Activated naive CD8-positive, alpha-beta T cell treated with anti-CD3 and anti-CD28 coated beads, Interleukin-2, amount 10 ng/mL, durations not matched to agents 7 days and 5 days (primary cell): ENCODE results near the gene HLCS. TPM values are rescaled to one million over a fixed set of nuclear protein-coding genes. Genes with fewer than 3 reads are reported as not detected.

Source experiments
- ATAC-seq: fragments of 150-1000 bp; cut with Tn5 transposase; one replicate; pipeline ENCODE4 v1.10.0; 2021; ENCODE audit warnings: low read depth, moderate library complexity
- POLR2A ChIA-PET: fragments of 350-600 bp; sonication (Branson Sonifier 250); formaldehyde crosslinking; loops from one replicate; lab custom pipeline; 2021; ENCODE audit warnings: antibody characterized with exemption; lab: Charles Lee
- DNase-seq: peaks from one replicate; pipeline ENCODE4 v3.0.0; 2021
- H3K27ac Mint-ChIP-seq: one replicate; pipeline ENCODE4 v1.8.0; 2022; ENCODE audit warnings: mild to moderate bottlenecking, mixed read lengths
- H3K27me3 Mint-ChIP-seq: one replicate; pipeline ENCODE4 v1.8.0; 2022; ENCODE audit warnings: mild to moderate bottlenecking, moderate library complexity, mixed read lengths
- H3K36me3 Mint-ChIP-seq: one replicate; pipeline ENCODE4 v1.8.0; 2021; ENCODE audit warnings: mild to moderate bottlenecking, mixed read lengths
- H3K4me1 Mint-ChIP-seq: one replicate; pipeline ENCODE4 v1.8.0; 2021; ENCODE audit warnings: mixed read lengths
- H3K4me3 Mint-ChIP-seq: one replicate; pipeline ENCODE4 v1.8.0; 2022; ENCODE audit warnings: mild to moderate bottlenecking, moderate library complexity, mixed read lengths
- H3K9me3 Mint-ChIP-seq: one replicate; pipeline ENCODE4 v1.8.0; 2021; ENCODE audit warnings: mixed read lengths
- total RNA-seq, 2 experiments: library from RNA; stranded (reverse); gene quantifications; one replicate each; pipeline ENCODE4 v1.2.3, GENCODE V29; 2021

HLCS gene
- total RNA-seq, 2 experiments from 2014 or later = 17.4 to 17.8 TPM

DNA sequence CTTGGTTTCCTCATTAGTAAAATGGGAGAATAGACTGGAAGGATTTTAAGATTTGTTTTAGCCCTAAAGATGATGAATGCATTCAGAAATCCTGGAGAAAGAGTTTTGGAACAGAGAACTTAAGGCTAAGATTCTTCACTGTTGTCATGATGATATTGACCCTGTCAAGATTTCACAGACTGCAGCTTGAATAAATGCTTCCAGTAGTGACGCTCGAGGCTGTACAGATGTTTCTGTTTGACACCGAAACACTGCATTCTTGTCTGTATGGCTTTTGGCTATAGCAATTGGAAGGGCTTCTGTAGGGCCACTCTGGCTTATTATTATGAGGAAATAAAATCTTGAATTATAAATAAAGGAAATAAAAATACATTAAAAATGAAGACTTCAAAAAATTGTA lies 241.8 kb downstream of the HLCS start:
- Mint-ChIP-seq H3K4me3 (no peak overlapping the region), H3K9me3 (no peaks in the 10 kb centered on the region), H3K36me3 (no peaks in the 10 kb centered on the region), H3K27me3 (peaks cover 10% of the 10 kb centered on the region), H3K27ac (no peak overlapping the region), H3K4me1 (no peaks in the 10 kb centered on the region)
- ATAC-seq = no peak
- POLR2A ChIA-PET = no interaction called here
- DNase-seq = no peak

DNA sequence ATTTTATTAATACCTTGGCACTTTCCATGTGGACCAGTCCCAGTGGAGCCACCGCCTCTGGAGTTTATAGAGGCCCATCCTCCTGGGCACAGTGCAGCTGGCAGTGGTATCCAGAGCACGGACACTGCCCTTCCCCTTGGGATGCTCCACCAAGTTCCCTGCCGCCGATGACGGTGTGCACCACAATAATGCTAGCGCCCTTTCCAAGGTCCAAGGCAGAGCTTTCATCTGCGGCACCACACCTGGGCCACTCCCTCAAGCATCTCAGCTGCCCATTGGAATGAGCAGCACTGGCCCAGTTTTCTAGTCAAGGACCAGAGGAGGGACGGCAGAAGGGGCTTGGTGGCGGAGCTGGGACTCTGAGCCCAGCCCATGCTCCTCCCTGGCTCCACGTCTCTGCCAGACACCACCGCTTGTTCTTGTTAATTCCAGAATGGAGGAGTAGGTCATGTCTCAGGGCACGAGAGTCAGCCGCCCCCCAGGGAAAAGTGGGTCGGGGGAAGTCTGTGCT lies 243.0 kb downstream of the HLCS start:
- DNase-seq (no peak), ATAC-seq (no peak)
- no peak overlapping the region for H3K4me3 Mint-ChIP-seq
- H3K36me3 Mint-ChIP-seq = no peaks in the 10 kb centered on the region
- no peaks in the 10 kb centered on the region for H3K9me3 Mint-ChIP-seq
- H3K27ac Mint-ChIP-seq = no peak overlapping the region
- H3K27me3 Mint-ChIP-seq = peaks cover 10% of the 10 kb centered on the region
- H3K4me1 Mint-ChIP-seq = no peaks in the 10 kb centered on the region
- POLR2A ChIA-PET = no interaction called here

DNA sequence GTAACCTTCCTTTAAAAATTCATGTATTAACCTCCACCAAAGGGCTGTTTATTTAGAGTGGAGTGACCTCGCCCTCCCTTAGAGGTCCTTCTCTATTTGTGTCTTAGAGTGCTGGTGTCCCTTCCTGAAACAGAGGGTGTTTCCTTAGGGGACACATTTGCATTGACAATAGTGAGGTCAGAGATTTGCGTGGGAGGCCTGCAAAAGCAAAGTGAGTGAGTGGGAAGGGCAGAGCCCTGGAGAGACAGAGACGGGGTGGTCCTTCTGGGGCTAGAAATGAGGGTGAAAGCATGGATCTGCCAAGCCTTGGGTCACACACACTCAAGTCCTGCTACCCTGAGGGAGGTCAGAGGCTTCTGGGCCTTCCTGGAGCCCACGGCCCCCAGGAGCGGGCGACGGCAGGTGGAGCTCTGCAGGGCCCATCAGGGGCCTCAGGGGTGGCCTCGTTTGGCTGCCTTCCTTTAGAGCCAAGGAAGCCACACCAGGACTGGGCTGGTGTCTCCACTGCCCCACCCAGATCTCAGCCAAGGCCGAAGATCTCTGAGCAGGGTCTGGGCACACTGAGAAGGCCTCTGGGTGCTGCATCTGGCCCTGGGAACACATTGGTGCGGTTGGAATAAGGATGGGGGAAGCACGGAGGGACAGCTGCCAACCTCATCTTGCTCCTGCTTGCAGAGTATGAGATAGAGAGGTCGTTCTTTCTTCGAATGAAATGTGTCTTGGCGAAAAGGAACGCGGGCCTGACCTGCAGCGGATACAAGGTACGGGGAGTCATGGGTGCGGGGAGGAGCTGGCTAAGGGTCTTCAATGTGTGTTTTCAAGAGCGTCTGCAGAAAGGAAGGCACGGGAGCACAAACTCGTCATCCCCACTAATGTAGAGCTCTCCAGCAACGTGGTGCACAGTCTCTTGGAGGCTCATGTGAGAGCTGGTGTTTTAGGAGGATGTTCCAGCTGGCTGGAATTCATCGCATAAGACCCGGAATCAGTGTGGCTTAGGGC lies 243.8 kb downstream of the HLCS start:
- H3K27ac Mint-ChIP-seq = no peak overlapping the region
- DNase-seq (no peak), ATAC-seq (no peak)
- POLR2A ChIA-PET = no interaction called here
- H3K4me1 Mint-ChIP-seq = no peaks in the 10 kb centered on the region
- no peak overlapping the region for H3K4me3 Mint-ChIP-seq
- no peaks in the 10 kb centered on the region for H3K9me3 Mint-ChIP-seq
- peaks cover 10% of the 10 kb centered on the region for H3K27me3 Mint-ChIP-seq
- H3K36me3 Mint-ChIP-seq = no peaks in the 10 kb centered on the region

DNA sequence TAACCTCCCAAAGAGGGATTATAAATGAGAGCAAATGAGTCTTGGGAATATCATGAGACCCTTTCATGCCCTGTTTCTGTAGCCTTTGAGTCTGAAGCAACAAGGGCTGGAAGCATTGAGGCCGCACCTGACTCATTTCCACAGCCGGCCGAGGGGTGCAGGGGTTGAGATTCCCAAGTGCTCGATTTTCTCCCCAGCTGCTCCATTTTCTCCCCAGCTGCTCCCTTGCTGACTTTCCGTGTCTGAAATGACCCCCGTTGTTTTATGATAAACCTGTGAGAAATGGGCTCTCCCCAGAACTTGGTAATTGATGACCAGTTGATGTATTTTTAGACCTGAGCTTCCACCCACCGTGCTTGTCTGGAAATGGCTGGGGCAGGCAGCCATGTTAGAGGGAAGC lies 244.7 kb downstream of the HLCS start:
- Mint-ChIP-seq H3K4me3 (no peak overlapping the region), H3K27me3 (peaks cover 12% of the 10 kb centered on the region), H3K27ac (no peak overlapping the region), H3K9me3 (no peaks in the 10 kb centered on the region), H3K4me1 (no peaks in the 10 kb centered on the region), H3K36me3 (no peaks in the 10 kb centered on the region)
- DNase-seq (no peak), ATAC-seq (no peak)
- POLR2A ChIA-PET = no interaction called here

DNA sequence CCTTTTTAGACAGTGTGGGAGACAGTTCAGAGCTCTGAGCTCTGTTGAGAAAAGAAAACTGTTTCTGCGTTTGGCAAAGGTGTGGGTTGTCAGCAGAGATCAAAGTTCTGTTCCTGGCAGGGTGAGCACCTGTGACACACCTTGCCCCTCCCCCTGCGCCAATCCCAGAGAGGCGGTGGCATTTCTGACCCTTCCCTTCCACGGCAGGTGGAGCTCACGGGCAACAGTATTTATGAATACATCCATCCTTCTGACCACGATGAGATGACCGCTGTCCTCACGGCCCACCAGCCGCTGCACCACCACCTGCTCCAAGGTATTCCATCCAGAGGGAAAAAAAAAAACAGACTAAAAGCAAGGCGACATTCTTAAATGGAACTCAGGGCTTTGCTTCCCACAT lies 246.9 kb downstream of the HLCS start:
- Mint-ChIP-seq H3K4me1 (no peaks in the 10 kb centered on the region), H3K27ac (no peak overlapping the region), H3K36me3 (no peaks in the 10 kb centered on the region), H3K27me3 (peaks cover 31% of the 10 kb centered on the region), H3K9me3 (no peaks in the 10 kb centered on the region), H3K4me3 (no peak overlapping the region)
- DNase-seq = no peak
- POLR2A ChIA-PET = no interaction called here
- no peak for ATAC-seq

DNA sequence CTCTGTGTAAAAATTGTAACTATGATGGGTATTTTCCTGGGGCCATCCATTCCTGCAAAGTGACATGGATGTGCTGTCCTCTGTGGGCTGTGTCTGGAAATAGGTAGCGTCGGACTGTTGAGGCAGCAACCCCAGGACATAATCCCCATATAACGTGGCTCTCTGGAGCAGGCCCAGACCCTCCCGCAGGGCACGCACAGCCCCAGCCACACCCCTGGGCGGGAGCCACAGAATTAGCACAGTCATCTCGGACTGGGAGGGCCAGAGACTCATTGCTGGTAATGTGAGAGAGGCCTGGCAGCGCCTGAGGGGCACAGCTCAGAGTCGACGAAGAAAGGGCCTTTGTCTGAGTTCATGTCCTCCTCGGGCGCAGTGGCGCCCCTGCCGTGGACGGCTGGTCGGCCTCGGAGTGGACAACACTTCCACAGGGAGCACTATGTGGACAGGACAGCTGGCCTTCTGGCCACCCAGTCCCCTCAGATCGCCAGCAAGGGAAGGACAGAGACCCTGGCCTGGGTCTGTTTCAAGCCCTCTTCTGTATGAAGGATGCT lies 247.4 kb downstream of the HLCS start:
- Mint-ChIP-seq H3K27me3 (peaks cover 37% of the 10 kb centered on the region), H3K9me3 (no peaks in the 10 kb centered on the region), H3K27ac (no peak overlapping the region), H3K4me3 (no peak overlapping the region), H3K4me1 (no peaks in the 10 kb centered on the region), H3K36me3 (no peaks in the 10 kb centered on the region)
- POLR2A ChIA-PET = no interaction called here
- DNase-seq (no peak), ATAC-seq (no peak)

DNA sequence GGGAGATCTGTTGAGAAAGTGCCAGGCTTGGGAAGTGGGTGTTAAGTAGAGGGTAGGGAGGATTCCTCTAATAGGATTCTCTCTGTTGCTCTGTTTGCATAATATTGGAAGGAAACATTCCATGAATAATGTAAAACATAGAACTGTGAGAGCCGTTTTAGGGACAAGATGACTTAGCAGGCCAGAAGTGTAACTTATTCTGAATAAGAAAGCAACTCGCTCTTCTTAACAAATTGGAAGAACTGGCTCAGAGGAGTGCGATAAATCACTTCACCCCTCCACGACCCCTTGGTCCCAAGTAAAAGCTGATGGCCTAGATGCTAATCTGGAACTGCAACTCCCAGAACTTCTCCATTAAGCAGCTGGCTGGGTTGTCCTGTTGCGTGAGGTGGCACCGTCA lies 248.5 kb downstream of the HLCS start:
- Mint-ChIP-seq H3K27me3 (peaks cover 46% of the 10 kb centered on the region), H3K4me1 (no peaks in the 10 kb centered on the region)
- no peak for DNase-seq

DNA sequence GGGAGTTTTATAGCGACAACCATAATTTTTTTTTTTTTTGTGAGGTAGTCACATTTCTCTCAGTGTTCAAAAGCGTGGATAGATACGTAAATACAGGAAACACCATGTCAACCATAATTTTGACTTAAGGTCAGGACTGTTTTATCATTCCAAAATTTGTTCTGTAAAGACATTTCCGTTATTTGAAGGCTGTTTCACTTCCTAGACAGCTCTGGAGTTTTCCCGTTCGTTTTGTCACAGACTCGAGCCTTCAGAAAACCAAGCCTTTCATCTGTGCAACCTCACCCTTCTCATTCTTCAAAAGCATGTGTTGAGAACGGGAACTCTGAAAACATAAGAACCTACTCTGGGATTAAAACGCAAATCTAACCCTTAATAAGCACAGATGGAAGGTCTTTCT lies 249.6 kb downstream of the HLCS start:
- POLR2A ChIA-PET = interaction anchor here (0.7 kb wide), 1 partner anchor 9 kb away, joined by 3 read pairs; no protein-coding TSS in a partner anchor
- Mint-ChIP-seq H3K4me3 (no peak overlapping the region), H3K36me3 (no peaks in the 10 kb centered on the region), H3K27ac (no peak overlapping the region), H3K4me1 (no peaks in the 10 kb centered on the region), H3K27me3 (peaks cover 58% of the 10 kb centered on the region), H3K9me3 (no peaks in the 10 kb centered on the region)
- ATAC-seq (no peak), DNase-seq (no peak)

More for the DNA sequence above, 248.5 kb downstream of the HLCS start:
- POLR2A ChIA-PET = no interaction called here
- Mint-ChIP-seq H3K4me3 (no peak overlapping the region), H3K9me3 (no peaks in the 10 kb centered on the region), H3K27ac (no peak overlapping the region), H3K36me3 (no peaks in the 10 kb centered on the region)
- ATAC-seq = no peak

DNA sequence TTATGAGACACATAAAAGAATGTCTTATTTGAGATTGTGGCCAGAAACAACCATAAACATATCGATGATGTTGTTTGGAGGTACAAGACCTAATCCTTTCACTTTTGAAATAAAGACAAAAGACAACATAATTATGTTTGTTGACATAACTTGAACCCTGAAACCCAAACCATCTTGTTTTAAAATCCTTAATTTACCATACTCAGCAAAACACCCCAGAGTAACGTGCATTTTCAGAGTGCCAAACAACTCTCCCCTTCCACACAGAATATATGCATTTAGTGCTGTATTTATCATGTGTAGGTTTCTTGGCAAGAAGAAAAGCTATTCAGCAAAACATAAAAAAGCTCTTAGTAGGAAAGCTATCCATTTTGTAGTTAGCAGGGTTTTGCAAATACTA lies 250.1 kb downstream of the HLCS start:
- DNase-seq (no peak), ATAC-seq (no peak)
- Mint-ChIP-seq H3K9me3 (no peaks in the 10 kb centered on the region), H3K27ac (no peak overlapping the region), H3K27me3 (peaks cover 61% of the 10 kb centered on the region), H3K36me3 (no peaks in the 10 kb centered on the region), H3K4me1 (no peaks in the 10 kb centered on the region), H3K4me3 (no peak overlapping the region)
- POLR2A ChIA-PET = no interaction called here

DNA sequence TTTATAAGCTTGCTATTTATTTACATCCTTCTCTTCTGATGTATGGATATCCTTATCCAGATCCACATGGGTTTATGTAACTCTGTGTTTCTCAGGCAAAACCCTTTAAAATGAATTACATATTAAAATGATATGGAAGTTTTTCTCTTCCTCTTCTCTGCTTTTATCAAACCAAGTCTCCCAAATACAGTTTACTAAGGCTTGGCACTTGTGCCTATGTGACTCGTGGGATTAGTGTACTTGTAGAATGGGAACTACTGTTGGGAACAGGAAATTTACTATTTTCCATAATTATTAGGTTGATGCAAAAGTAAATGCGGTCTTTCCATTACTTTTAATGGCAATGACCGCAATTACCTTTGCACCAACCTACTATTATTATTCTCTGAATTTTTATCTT lies 252.7 kb downstream of the HLCS start:
- no peak for ATAC-seq
- no peak overlapping the region for H3K4me3 Mint-ChIP-seq
- no peak overlapping the region for H3K27ac Mint-ChIP-seq
- H3K9me3 Mint-ChIP-seq = no peaks in the 10 kb centered on the region
- no peaks in the 10 kb centered on the region for H3K4me1 Mint-ChIP-seq
- POLR2A ChIA-PET = no interaction called here
- no peak for DNase-seq
- no peaks in the 10 kb centered on the region for H3K36me3 Mint-ChIP-seq
- H3K27me3 Mint-ChIP-seq = peaks cover 73% of the 10 kb centered on the region

DNA sequence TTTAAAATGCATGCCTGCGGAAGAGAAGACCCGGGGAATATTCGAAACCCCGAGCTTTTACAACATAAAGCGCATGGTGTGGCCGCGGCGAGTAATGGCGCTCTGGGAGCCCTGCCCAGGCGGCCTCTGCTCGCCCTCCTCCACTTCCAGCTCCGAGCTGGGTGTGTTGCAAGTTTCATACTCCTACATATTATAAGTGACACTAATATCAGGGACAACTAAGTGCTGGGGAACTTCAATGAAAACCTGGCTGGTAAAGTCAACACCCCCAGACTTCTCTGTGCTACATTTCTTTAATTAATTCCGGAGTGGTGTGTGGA lies 255.8 kb downstream of the HLCS start:
- no peaks in the 10 kb centered on the region for H3K36me3 Mint-ChIP-seq
- no peak for DNase-seq

DNA sequence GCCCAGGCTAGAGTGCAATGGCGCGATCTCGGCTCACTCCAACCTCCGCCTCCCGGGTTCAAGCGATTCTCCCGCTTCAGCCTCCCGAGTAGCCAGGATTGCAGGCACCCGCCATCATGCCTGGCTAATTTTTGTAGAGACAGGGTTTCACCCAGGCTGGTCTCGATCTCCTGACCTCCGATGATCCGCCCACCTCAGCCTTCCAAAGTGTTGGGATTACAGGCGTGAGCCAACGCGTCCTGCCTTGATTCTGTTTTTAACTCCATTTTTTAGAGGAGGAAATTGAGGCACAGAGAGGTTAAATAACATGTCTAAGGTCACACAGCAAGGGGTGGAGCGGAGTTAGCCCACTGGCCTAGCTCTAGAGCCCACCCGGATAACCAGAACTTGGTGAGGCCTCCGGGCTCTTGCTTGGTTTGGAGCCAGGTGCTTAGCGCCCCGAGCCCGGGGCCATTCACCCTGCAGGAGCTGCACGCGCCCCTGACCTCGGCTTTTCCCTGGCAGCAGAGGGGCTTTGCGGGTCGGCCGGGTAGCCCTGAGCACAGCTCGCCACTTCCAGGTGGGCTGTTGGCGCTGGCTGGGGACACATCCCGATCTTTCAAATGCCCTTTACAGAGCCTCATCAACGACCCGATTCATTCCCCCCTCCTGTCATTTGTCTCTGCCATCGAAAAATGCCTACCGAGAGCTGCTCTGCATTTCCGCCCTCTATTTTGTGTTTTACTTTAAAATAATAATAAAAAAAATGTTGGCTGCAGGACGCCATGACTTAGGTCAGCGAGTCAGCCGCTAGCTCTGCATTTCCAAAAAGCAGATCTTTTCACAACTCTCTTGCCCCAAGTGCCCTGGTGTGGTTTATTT lies 256.4 kb downstream of the HLCS start:
- POLR2A ChIA-PET = no interaction called here
- no peak for ATAC-seq
- Mint-ChIP-seq H3K4me1 (peaks cover 14% of the 10 kb centered on the region), H3K4me3 (no peak overlapping the region), H3K27ac (no peak overlapping the region), H3K36me3 (no peaks in the 10 kb centered on the region), H3K9me3 (no peaks in the 10 kb centered on the region), H3K27me3 (peaks cover 88% of the 10 kb centered on the region)
- DNase-seq = no peak

More for the DNA sequence above, 255.8 kb downstream of the HLCS start:
- Mint-ChIP-seq H3K9me3 (no peaks in the 10 kb centered on the region), H3K27ac (no peak overlapping the region), H3K27me3 (peaks cover 88% of the 10 kb centered on the region), H3K4me1 (peaks cover 14% of the 10 kb centered on the region), H3K4me3 (no peak overlapping the region)
- POLR2A ChIA-PET = no interaction called here
- no peak for ATAC-seq
